ENCODE results near the gene CD93.

The CD93 gene

GRCh38 chr20:23081263-23081819, 4.8 kb downstream of the CD93 start:
- DNase-seq, result no peak

DNA sequence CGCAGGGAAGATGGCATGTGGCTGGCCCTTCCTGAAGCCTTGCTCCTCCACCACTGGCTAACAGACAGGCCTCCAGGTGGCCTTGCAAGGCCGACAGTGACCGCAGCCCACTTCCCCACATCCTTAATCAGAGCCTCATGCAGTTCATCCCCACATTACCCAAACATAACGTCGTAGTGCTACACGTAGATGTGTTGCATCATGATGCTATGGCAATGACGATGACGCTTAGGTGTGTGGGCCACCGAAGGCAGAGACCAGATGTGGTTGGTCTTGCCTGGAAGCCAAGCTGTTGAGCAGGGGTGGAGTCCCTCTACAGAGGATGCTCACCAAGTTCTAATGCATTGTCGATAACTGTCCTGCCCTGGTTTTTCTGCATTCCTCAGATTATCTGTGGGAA, 5.6 kb downstream of the CD93 start:
- DNase-seq, result peak in 1 of 2 donors; percentile 29

DNA sequence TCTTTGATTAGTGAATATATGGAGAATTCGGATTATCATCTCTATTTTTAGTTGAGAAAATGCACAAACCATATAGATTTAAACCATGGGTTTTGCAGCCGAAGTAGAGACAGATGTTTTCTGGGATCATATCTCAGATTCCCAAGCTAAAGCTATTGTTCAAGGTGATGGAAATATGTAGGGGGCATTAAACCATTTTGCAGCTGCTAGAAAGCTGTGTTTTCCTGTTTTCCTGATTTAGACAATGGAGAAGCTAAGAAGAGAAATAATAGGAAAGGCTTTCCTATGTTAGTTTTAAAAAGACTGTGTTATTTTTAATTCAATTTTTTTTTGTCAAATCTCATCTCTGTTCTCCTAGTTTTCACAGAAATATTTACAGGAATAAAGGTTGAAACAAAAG, 6.2 kb downstream of the CD93 start:
- no peak for DNase-seq

GRCh38 chr20:23079016-23079351, 7.1 kb downstream of the CD93 start:
- no peak for DNase-seq

GRCh38 chr20:23078351-23079015, 7.6 kb downstream of the CD93 start:
- no peak for DNase-seq

- no peak for DNase-seq
These were observed 8.8 kb downstream of the CD93 start for GRCh38 chr20:23077277-23077676.

DNA sequence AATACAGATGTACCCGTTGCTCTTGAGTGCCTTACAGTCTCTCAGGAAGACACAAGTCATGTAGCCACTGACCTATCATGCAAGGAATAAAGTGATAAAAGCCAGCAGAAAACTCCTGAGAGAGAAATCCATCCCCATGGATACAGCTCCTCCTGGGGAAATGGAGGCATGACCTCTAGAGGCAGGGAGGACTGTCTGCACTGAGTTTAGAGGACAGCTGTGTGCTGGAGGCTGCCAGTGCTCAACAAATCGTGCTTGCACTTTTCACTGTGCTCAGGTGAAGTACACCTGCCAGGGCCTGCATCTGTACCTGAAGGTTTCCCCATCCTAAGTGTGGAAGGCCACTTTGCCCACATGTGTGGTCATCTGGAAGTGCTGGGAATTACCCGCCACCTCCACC, 12.1 kb downstream of the CD93 start:
- no peak for DNase-seq

GRCh38 chr20:23072892-23073586, 13.1 kb downstream of the CD93 start:
- DNase-seq, result no peak

DNA sequence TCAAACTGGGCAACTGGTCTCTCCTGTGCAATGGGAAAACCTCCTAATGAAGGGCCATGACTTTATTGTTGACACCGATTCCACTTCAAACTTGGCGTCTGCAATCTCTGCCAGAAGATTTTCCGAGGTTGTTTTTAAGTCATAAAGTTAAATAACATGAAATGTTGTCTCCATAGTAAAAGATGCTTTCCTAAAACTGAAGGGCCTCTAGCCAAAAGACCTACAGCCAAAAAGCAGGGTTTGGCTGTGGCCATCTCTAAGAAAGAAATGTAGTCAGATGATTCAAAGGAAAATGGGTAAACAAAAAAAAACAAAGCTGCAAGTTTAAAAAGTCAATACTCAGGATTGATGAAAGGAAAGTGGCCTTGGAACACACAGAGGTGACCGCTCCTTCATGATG, 14.1 kb downstream of the CD93 start:
- DNase-seq, result no peak

GRCh38 chr20:23071398-23071797, 14.7 kb downstream of the CD93 start:
- no peak for DNase-seq

- DNase-seq, result no peak
These were observed 17.0 kb downstream of the CD93 start for GRCh38 chr20:23069108-23069507.

GRCh38 chr20:23068283-23068682, 17.8 kb downstream of the CD93 start:
- DNase-seq, result no peak

DNA sequence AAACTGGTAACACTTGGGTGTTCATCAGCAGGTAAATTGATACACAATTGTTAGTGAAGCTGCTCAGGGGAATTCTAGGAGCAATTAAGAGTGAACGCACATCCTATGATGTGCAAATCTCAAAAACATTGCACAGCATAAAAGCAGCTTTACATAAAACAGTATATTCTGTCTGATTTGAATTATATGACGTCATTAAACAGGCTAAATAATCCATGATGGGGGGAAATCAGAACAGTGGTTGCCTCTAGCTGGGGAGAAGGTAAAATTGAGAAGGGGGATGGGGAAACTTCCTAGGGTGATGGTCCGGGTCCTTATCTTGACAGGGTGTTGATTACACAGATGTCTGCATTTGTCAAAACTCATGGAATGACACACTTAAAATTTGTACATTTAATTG, 19.4 kb downstream of the CD93 start:
- no peak for DNase-seq

GRCh38 chr20:23065266-23066201, 20.6 kb downstream of the CD93 start:
- no peak for DNase-seq

DNA sequence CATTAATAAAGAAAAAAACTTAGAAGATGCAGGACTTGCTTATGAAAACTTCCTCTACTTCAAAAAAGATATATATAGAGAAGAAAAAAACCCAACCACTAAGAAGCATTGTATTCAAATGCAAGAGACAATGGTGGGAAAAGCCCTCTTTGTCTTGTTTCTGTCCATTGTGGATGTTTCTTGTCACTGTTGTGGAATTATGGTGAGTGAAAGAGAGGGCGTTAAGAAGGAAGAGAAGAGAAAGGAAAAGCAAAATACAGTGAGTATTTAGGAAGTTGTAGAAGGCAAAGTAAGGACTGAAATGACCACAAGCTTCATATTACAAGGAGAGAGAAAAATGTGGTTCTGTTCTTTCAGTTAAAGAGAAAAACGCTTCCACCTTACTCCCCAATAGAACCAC, 22.5 kb downstream of the CD93 start:
- no peak for DNase-seq

- DNase-seq, result no peak
These were observed 23.0 kb downstream of the CD93 start for GRCh38 chr20:23063168-23063567.

DNA sequence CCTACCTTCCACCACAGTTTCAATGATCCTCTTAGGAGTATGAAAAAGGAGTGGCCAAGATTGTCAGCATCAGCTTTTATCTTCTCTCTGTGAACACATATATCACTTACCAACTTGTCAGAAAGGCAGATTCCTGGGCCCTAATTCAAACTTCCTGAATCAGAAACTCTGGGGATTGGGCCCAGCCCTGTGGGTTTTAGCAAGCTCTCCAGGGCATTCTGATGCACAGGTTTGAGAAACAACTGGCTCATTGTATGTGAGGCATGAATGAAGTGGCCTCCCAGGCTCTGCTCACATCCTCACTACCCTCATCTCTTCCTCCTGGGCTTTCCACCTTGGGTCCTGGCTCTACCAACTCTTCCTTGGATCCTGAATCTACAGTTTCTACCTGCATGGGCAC, 23.5 kb downstream of the CD93 start:
- DNase-seq, result no peak

GRCh38 chr20:23061734-23062561, 24.2 kb downstream of the CD93 start:
- no peak for DNase-seq

- no peak for DNase-seq
These were observed 24.9 kb downstream of the CD93 start for GRCh38 chr20:23061262-23061661.

- no peak for DNase-seq
These were observed 25.5 kb downstream of the CD93 start for GRCh38 chr20:23060629-23061028.

DNA sequence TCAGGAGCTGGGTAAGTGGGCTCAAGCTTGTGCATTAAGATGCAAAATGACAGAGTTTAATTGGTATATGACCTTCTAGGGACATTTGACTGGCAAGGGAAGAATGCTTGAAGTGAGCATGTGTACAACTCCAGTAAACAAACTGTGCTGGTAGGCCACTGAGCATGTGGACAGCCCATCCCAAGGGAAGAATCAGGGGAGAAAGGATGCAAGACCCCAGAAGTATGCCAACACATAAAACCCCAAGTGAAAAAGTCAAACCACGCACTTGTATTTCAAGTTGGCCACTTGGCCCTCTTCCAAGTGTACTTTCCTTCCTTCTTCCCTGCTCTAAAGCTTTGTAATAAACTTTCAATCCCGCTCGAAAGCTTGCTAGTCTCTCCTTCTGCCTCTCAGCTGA, 26.3 kb downstream of the CD93 start:
- DNase-seq, result no peak

- DNase-seq, result no peak
These were observed 27.1 kb downstream of the CD93 start for GRCh38 chr20:23059001-23059400.

DNA sequence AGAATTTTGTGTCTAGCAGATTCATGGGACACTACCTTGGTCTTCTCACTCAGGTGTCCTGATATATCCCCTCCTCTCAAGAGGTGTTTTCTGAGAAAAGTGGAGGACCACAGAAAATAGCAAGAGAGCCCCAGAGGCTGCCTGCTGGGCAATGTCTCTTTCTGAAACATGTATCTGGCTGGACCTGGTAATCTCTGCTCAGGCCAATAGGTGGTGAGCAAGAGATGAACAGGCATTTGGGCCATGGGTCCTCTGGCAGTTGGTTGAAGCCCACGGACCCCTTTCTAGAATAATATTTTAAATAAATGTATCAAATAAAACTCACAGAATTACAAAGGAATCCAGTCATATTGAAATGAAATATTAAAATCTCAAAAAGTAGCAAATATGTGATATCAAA, 27.9 kb downstream of the CD93 start:
- DNase-seq, result no peak

All from CD4-positive, alpha-beta T cell treated with Interleukin-1 beta for 1 hour (primary cell).